ENCODE results near the gene TMUB2.
"Not testable (repeated sequence)": the region's sequence is repeated elsewhere in the genome, so short reads cannot be mapped to it uniquely, and the experiment has no call there.

TMUB2 gene

DNA sequence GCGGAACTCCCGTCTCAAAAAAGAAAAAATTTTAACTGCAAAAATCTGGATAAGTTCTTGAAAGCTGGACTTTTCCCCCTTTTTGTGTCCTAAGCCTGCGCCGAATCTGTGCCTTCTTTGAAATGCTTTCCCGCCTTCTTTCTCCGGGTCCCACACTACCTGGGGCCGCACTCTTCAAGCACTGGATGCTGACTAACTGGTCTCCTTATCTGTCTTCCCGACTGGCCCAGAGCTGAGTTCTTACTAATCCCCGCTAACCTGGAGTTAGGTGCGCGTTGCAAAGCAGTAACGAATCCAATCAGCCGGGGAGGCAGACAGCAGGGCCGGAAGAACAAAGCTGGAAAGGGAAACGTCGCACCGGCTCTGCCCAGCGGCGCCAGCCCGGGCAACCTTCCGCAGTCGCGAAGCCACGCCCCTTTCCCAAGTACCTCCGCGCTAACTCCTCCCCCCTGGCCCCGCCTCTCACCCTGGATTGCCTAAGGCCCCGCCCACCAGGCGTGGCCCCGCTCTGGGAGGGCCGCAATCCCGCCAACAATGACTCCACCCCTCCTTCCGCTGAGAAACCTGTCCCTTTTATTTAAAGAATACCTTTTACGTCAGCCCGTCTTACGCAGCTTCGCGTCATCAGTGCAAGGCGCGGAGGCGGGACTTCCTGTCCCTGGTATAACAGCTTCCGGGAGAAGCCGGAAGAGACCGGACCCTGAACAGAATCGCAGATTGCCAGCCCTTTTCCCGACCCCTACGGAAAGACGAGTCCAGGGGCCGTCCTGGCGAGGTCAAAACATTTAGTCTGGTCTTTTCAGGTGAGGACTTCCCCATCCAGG, at the start of gene TMUB2:
Gene TMUB2 (plus strand): TSS at position 666 of the 824 bp plus-strand sequence. CDS start 737 bp downstream, outside the sequence.
- DNase-seq (ENCODE audit: low spot score), result peak; percentile 99

DNA sequence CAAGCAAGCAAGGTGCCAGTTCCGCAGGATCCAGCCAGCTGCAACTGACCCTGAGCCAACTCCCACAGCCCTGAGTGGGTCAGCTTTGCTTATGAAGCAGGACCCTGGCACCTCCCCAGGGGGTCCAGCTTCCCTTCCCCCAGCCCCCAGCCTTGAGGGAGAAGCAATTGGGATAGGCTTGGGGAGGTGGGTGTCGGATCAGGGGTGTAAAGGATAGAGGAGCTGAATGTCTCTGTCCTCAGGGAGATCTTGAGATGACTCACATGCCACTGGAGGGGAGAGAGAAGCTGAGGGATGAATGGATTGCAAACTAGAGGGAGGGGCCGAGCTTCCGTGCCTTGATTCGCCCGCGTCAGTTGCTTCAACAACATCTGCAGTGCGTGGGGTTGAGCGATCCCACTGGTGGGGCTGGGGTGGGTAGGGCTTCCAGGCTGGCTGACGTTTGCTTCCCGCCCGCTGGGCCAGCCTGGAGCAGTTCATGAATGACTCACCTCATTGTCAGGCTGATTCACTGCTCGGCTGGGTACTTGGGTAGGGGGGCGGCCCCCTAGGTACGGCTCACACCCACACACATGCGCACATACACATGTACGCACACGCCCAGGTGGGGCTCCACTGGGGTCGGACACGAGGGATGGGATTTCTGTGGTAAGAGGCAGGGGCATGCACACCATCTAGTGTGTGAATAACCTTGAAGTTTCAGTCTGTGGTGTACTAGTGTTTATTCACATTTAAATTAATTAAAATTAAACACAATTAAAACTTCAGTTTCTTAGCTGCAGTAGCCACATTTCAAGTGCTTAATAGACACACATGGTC, 48.7 kb upstream of the TMUB2 start:
- no peak for DNase-seq (ENCODE audit: low spot score)

DNA sequence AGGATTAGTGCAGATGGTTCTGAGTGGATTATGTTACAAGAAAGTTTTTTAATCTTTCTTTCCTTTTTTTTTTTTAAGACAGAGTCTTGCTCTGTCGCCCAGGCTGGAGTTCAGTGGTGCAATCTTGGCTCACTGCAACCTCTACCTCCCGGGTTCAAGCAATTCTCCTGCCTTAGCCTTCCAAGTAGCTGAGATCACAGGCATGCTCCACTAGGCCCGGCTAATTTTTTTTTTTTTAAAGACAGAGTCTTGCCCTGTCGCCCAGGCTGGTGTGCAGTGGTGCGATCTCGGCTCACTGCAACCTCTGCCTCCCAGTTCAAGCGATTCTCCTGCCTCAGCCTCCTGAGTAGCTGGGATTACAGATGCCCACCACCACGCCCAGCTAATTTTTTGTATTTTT, 42.9 kb upstream of the TMUB2 start:
- DNase-seq (ENCODE audit: low spot score), result not testable (repeated sequence)

DNA sequence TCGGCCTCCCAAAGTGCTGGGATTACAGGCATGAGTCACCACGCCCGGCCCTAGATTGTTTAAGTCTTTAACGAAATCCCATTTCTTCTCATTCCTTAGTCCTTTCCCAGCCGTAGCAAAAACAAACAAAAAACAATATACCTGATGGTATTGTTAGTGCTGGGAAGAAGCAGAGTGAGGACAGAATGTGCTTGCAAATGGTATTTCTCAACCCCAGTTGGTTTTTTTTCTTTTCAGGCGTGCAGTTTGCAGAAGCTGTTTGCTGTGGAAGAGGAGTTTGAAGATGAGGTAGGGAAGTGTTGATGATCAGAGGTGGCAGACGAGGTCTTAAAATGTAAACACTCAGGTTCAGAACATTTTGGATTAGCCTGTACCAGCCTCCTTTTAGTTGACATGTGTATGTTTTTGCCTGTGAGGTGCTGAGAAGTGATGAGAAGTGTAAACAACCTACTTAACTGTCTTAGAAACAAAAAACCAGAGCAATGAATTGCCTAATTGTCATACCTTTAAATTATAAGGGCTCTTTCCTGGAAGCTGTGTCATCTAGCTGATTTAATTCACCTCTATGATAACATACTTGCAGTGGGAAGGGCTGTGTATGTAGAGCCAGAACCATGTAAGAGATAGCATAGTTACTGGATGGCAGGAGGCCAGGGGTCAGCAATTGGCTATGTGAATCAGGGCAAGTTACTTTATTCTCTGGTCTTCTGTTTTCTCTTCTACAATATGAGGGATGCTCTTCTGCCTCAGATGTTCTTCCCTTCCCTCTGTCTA, 41.6 kb upstream of the TMUB2 start:
- no peak for DNase-seq (ENCODE audit: low spot score)

DNA sequence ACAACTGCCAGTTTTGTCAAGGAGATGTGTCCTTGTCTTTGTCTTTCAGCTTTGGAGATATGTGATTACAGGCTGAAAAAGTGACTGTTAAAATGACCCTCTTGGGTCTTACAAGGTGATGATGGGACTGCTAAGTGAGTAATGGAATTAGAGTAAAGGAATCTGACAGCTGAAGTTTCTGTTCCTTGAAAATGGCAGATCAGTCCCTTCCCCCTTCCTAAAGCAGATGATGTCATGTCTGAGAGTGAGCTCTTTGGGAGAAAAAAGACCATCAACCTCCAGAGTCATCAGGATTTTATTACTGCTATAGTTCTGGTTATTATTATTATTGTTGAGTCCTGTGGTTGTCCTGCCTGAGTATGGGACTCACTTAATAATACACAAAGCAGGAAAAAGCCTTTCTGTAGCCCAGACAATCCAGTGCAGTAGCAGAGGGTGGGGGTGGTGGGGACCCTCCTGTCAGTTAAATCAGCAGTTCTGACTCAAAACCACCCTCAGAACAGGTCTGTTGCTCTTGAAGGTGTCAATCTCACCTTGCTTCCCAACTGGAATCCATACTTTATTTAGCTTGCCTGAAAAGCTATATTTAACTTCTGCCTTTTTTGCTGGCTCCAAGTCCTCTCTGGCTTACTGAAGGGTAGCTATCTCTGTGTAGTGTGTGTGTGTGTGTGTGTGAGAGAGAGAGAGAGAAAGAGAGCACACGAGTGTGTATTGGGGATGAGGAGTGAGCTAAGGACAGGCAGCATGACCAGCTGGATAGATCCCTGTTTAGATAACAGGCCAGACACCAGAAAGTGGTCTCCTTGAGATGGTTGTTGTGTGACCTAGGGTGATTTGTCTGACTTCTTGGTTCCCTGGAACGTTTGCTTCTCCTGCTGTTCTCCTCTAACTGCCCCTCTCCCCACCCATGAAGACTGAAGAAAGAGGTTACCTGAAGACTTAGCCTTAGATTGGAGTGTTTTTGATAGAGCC, 40.1 kb upstream of the TMUB2 start:
- DNase-seq (ENCODE audit: low spot score), result no peak

DNA sequence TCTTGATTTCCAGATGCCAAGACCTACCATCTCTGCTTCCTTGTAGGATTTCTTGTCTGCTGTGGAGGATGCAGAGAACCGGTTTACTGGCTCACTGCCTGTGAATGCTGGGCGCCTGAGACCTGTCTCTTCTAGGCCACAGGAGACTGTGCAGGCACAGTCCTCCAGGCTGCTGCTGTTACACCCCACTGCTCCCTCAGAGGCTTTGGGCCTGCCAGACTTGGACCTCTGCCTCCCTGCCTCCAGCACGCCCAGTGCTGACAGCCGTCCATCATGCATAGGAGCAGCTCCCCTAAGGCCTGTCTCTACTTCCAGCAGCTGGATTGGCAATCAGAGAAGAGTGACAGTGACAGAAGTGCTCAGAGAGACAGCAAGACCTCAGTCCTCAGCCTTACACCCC, 39.0 kb upstream of the TMUB2 start:
- DNase-seq (ENCODE audit: low spot score), result no peak

DNA sequence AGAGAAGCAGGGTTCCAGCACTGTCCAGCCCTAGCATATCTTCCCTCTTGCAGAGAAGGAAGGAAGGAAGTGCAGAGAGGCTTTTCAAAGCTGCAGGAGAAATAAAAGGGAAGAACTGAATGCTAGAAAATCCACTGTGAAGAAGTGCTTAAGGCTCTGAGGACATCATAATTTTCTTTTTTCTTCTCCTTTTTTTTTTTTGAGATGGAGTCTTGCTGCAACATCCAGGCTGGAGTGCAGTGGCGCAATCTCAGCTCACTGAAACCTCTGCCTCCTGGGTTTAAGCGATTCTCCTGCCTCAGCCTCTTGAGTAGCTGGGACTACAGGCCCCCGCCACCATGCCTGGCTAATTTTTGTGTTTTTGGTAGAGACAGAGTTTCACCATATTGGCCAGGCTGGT, 37.7 kb upstream of the TMUB2 start:
- not testable (repeated sequence) for DNase-seq (ENCODE audit: low spot score)

DNA sequence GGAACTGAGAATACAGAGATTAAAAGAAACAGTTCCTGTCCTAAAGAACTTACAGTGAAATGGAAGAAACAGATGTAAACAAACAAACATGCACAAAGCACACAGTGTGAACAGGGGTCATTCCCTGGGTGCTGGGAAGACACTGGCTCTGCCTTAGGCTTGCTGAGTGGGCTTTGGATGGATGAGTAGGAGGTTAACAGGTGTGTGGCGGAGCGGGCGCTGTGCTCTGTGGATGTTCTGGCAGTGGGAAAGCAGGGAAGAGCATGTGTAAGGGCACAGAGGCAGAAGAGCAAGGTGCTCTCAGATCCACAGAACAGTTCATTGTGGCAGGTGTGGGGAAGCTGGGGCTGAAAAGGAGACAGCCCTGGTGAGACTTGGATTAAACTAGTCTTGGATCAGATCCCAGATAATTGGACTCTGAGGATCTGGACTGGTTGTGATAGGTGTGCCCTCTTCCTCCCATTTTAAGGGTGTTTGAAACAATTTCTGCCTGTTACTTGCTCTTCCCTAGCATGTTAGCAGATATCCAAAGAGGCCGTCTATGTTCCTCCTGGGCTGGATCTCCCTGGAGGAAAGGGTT, 36.9 kb upstream of the TMUB2 start:
- DNase-seq (ENCODE audit: low spot score), result no peak

DNA sequence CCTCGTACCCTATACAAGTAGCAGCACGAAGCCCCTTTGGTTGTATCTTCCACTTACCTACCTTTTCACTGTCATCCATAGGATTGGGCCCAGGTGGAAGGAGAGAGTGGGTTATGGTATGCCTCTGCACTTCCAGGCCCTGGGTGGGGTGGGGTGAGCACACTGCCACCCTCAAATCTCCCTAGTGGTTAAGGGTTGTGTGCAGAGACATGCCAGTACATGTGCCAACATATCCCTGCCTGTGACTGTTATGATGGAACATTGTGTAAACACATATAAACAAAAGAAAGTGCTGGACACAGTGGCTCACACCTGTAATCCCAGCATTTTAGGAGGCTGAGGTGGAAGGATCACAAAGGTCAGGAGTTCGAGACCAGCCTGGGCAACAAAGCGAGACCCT, 33.9 kb upstream of the TMUB2 start:
- no peak for DNase-seq (ENCODE audit: low spot score)

DNA sequence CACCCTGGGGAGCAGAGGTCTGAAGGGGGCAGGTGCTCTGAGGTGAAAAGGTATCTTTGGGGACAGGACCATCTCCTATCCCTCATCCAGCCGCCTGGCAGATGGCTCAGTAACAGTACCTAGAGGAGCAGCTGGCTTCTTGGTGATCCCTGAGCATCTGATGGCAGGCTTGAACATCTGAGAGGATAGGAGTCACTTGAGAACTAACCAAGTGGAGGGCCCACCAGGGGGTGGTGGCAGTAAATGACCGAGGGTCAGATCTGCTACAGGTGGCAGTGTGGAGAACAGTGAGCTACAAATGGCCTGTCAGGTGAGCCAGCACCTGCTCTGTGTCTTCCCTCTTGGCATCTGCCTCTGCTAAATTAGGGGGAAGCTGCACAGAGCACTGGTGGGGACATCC, 31.3 kb upstream of the TMUB2 start:
- no peak for DNase-seq (ENCODE audit: low spot score)

DNA sequence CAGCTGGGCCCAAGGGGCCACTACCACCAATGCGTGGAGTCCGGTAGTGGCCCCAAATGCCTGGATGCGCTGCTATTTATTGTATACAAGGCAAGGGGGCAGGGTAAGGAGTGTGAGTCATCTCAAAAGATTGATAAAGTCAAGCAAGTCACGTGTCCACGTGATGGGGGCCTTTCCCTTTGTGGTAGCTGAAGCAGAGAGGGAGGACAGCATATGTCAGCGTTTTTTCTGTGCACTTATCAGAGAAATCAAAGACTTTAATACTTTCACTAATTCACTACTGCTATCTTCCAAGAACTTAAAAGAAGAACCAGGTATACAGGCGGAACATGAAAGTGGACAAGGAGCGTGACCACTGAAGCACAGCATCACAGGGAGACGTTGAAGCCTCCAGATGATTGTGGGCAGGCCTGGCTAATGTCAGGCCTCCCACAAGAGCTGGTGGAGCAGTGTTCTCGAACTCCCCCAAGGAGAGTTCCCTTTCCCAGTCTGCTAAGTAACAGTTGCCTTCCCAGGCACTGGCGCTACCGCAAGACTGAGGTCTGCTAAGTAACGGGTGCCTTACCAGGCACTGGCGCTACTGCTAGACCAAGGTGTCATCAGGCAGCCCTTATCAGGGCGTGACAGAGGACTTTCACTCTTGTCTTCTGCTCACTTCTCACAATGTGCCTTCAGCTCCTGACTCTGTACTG, 27.1 kb upstream of the TMUB2 start:
- peak; percentile 36 for DNase-seq (ENCODE audit: low spot score)

DNA sequence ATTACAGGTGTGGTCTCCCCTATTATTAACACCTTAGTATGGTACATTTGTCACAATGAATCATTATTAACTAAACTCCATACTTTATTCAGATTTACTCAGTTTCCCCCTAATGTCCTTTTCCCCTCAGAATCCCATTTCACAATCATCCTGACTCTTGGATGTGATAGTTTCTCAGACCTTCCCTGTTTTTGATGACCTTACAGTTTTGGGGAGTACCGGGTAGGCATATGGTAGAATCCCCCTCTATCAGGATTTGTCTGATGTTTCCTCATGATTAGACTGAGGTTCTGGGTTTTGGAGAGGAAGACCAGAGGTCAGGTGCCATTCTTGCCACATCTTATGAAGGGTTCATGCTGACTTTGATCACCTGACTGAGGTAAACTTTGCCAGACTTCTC, 22.3 kb upstream of the TMUB2 start:
- no peak for DNase-seq (ENCODE audit: low spot score)

DNA sequence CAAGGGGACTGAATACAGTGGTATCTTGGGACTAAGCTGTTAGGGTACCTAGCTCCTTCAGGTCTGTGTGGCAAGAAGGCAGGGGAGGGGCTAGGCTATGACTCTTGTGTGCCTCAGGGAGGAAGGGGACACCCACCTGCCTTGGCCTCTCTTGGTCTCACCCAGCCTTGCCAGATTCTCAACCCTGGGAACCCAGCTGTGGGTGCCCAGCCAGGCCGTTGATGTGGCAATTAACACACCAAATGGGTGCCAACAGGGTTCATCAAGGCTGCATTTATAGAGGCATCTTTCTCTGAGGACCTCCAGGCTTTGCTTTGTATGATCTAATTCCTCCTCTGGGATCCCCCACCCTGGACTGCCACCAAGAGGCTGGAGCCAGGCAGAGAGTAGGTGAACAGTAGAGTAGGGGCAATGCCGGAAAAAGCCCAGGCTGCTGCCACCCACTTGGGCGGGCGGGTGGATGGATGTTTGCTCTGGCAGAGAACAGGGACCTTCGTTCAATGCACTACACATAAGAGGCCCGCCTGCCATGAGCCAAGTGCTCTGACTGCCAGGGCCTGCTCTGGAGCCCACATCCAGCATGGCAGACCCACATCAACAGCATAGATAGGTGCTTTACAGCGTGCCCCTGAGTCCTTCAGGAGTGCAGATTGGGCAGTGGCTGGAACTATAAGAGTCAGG, 19.5 kb upstream of the TMUB2 start:
- DNase-seq (ENCODE audit: low spot score), result no peak

DNA sequence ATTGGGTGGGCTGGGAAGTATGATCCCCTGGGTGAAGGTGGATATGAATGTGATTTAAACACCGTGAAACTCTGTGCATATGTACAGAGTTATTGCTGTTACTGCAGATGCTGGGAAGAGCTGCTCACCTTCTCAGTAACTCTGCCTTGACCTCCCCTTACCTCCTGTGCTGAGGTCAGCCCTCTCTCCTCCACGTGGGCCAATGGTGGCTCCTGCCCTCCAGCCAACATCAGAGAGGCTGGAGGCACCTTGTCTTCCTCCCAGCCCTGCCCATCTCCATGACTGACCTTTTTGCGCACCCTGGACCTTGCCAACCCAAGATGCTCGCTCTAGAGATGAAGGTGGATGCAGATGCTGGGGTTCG, 16.7 kb upstream of the TMUB2 start:
- DNase-seq (ENCODE audit: low spot score), result no peak

DNA sequence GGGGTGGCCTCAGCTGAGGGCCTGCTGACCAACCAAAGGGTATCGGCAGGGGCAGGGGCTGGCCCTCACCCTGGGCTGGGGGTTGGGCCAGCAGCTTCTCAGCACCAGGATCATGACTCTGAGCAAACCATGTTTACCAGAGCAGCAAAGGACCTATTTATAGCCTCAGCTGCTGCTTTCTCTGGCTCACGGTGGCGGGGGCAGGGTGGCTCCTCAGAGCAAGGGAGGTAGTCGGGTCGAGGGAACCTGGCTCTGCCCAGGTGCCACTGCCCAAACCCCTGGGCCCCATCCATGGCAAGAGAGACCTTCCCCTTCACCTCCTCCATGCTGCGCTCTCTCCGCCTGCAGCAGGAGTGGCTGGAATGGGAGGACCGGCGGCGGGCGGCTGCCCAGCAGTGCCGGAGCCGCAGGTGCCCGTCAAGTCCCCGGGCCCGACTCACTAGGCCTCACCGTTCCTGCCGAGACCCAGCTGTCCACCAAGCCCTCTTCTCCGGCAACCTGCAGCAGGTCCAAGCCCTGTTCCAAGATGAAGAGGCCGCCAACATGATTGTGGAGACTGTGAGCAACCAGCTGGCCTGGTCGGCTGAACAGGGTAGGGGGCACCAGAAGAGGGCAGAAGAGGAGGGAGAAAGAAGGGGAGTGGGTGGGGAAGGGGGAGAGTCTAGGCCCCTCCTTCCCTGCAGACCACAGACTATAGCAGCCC, 16.1 kb upstream of the TMUB2 start, which contains the start of gene ASB16:
Gene ASB16 (plus strand): TSS at position 206 of the 703 bp plus-strand sequence. CDS start 86 bp downstream, at position 292.
- DNase-seq (ENCODE audit: low spot score), result no peak

DNA sequence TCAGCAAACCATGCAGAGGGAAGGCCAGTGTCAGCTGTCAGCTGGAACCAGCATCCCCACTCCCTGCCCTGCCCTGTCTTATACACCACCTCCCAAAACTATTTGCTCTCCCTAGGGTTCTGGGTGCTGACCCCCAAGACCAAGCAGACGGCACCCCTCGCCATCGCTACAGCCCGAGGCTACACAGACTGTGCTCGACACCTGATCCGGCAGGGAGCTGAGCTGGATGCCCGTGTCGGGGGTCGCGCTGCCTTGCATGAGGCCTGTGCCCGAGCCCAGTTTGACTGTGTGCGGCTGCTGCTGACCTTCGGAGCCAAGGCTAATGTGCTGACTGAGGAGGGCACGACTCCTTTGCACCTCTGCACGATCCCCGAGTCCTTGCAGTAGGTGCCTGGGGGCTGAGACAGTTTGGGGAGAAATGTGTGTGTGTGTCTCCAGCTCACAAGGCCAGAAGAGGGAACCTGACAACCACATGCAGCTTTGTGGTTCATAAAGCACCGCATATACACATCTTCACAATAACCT, 14.8 kb upstream of the TMUB2 start:
- no peak for DNase-seq (ENCODE audit: low spot score)

DNA sequence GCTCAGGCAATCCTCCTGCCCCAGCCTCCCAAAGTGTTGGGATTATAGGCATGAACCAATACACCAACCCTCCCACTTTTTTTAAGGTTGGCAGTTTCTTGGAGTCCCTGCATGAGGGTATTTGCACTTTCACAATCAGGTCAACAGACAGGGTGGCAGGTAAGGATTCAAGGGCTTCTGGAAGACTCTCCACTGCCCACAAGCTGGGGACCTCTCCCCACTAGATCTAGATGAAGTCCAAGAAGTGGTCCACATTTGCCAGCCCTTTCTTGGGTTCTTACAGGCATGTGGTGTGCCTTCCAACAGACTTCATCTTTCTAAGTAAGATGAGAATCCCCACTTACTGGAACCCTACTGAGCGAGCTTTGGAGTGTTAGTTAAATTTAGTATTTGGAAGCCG, 12.3 kb upstream of the TMUB2 start:
- no peak for DNase-seq (ENCODE audit: low spot score)

DNA sequence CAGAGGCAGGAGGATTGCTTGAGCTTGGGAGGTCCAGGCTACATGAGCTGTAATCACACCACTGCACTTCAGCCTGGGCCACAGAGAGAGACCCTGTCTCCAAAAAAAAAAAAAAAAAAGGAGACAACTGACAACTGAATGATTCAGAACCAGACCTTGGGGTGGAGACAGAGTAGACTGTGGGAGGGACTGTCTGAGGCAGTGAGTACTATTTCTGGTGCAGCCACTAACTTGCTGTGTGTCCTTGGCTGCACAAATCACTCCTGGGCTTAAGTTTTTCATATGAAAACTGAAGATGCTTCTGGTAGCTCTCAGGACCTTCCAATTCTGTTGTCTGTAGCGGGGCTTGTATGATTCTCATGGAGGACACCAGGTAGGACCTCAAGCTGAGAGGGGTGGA, 10.5 kb upstream of the TMUB2 start:
- DNase-seq (ENCODE audit: low spot score), result no peak
